Neuronal stem cell (in vitro differentiated cells): ENCODE results near the gene ENOX1.

ENCODE experiments used
- DNase-seq: peaks from one replicate; pipeline ENCODE4 v3.0.0-alpha.2; 2013; ENCODE audit warnings: low spot score
- H2AFZ ChIP-seq: one replicate; pipeline ENCODE4 v1.6.1; 2013; ENCODE audit warnings: mild to moderate bottlenecking, low read length, inconsistent platforms
- H2AK5ac ChIP-seq: 2 replicates; pipeline ENCODE4 v1.6.1; 2013; ENCODE audit warnings: low read depth, mild to moderate bottlenecking, inconsistent platforms, low read length, moderate library complexity, mixed read lengths
- H2BK120ac ChIP-seq: 2 replicates; pipeline ENCODE4 v1.6.1; 2013; ENCODE audit warnings: low read depth, mild to moderate bottlenecking, inconsistent platforms, low read length, moderate library complexity, mixed read lengths
- H2BK12ac ChIP-seq: one replicate; pipeline ENCODE4 v1.6.1; 2013; ENCODE audit warnings: low read length, inconsistent platforms
- H2BK15ac ChIP-seq: 2 replicates; pipeline ENCODE4 v1.6.1; 2013; ENCODE audit warnings: mild to moderate bottlenecking, low read length, inconsistent platforms, mixed read lengths
- H2BK5ac ChIP-seq: one replicate; pipeline ENCODE4 v1.6.1; 2013; ENCODE audit warnings: inconsistent platforms, mild to moderate bottlenecking, low read length, moderate library complexity
- H3K14ac ChIP-seq: one replicate; pipeline ENCODE4 v1.6.1; 2013; ENCODE audit warnings: low read length, inconsistent platforms
- H3K18ac ChIP-seq: 2 replicates; pipeline ENCODE4 v1.6.1; 2013; ENCODE audit warnings: low read length, inconsistent platforms
- H3K23ac ChIP-seq: 2 replicates; pipeline ENCODE4 v1.6.1; 2013; ENCODE audit warnings: low read depth, mild to moderate bottlenecking, mixed read lengths, low read length, inconsistent platforms; ENCODE audit not compliant: poor library complexity
- H3K27ac ChIP-seq: replicated peaks from 3 replicates; pipeline ENCODE4 v1.5.1; 2013; ENCODE audit warnings: low read length, inconsistent platforms
- H3K27me3 ChIP-seq, 3 experiments: 2 replicates each; pipeline ENCODE4 v1.6.1; 2013; ENCODE audit warnings: low read length in 3 of 3, mild to moderate bottlenecking in 2 of 3, inconsistent platforms in 1 of 3, low read depth in 1 of 3, mixed read lengths in 1 of 3, moderate library complexity in 1 of 3; ENCODE audit not compliant: control insufficient read depth in 3 of 3, insufficient read depth in 3 of 3
- H3K36me3 ChIP-seq, 2 donors: replicated peaks in 1 of 2; 2 replicates each; pipeline ENCODE4 v1.6.1; 2013; ENCODE audit warnings: low read length in 2 of 2; ENCODE audit not compliant: control insufficient read depth in 2 of 2, insufficient read depth in 2 of 2
- H3K4ac ChIP-seq: 2 replicates; pipeline ENCODE4 v1.6.1; 2013; ENCODE audit warnings: inconsistent platforms, mild to moderate bottlenecking, low read length, moderate library complexity
- H3K4me1 ChIP-seq, 2 donors: 1 replicate in 1 of 2; 2 replicates in 1 of 2; pipeline ENCODE4 v1.6.1; 2013; ENCODE audit warnings: low read length in 2 of 2, low read depth in 1 of 2; ENCODE audit not compliant: control insufficient read depth in 2 of 2, insufficient read depth in 1 of 2
- H3K4me2 ChIP-seq: one replicate; pipeline ENCODE4 v1.6.1; 2013; ENCODE audit warnings: mild to moderate bottlenecking, low read length, inconsistent platforms; ENCODE audit not compliant: insufficient read depth, poor library complexity, severe bottlenecking
- H3K4me3 ChIP-seq, 2 donors: 2 replicates each; pipeline ENCODE4 v1.5.1; 2013; ENCODE audit warnings: low read length in 2 of 2, mild to moderate bottlenecking in 2 of 2, inconsistent platforms in 1 of 2, moderate library complexity in 1 of 2
- H3K79me1 ChIP-seq: one replicate; pipeline ENCODE4 v1.6.1; 2013; ENCODE audit warnings: low read depth, mild to moderate bottlenecking, inconsistent platforms, low read length, moderate library complexity
- H3K9ac ChIP-seq: one replicate; pipeline ENCODE4 v1.6.1; 2013; ENCODE audit warnings: mild to moderate bottlenecking, low read depth, low read length, inconsistent platforms; ENCODE audit not compliant: poor library complexity
- H3K9me3 ChIP-seq, 2 donors: replicated peaks in 1 of 2; 2 replicates each; pipeline versions ENCODE3 to v1.6.1; 2013; ENCODE audit warnings: low read length in 2 of 2, mild to moderate bottlenecking in 2 of 2, inconsistent platforms in 1 of 2, low read depth in 1 of 2, mixed read lengths in 1 of 2, moderate library complexity in 1 of 2; ENCODE audit not compliant: control insufficient read depth in 2 of 2, insufficient read depth in 1 of 2
- H4K8ac ChIP-seq: one replicate; pipeline ENCODE4 v1.6.1; 2013; ENCODE audit warnings: low read depth, mild to moderate bottlenecking, inconsistent platforms, low read length, moderate library complexity
- H4K91ac ChIP-seq: one replicate; pipeline ENCODE4 v1.6.1; 2013; ENCODE audit warnings: low read length, low read depth, mild to moderate bottlenecking, inconsistent platforms; ENCODE audit not compliant: poor library complexity
- WGBS, 2 donors: extraction: QIAGEN DNeasy Blood & Tissue Kit; methylation state at CpG; one replicate each; pipeline ENCODE4 v1.1.7; 2013; ENCODE audit warnings: missing lambda C conversion rate in 2 of 2, mixed read lengths in 1 of 2; ENCODE audit not compliant: insufficient read length in 2 of 2, insufficient replicate concordance in 1 of 2; ENCODE audit errors: extremely low coverage in 2 of 2; 5-methylcytosine and 5-hydroxymethylcytosine counted together

The ENOX1 gene

DNA sequence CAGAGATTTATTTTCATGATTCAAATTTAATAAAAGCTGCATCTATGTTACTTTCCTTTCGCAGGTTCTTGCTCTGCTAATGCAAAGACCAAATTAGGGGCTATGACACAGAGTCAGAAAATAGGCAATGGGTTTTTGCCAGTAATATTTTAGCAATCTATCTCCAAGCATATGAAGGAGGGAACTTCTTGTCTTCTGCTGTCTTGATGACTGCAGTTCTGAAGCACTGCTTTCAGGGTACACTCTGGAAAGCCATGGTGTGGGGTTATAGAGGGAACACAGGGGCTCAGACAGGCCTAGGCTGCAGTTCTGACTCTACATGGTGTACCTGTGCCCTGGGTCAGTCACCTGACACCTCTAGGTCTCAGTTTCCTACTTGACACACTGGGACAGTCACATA is 500.0 kb downstream of the ENOX1 start:
- Histone ChIP-seq H3K9ac (no peak overlapping the region), H3K4me2 (no peak overlapping the region), H3K4me3 (no peak overlapping the region), H3K18ac (no peak overlapping the region), H2AFZ (no peak overlapping the region), H2BK15ac (no peak overlapping the region), H3K27ac (no peak overlapping the region), H3K4me1 (no peaks in the 10 kb centered on the region), H2BK12ac (no peak overlapping the region), H3K14ac (no peak overlapping the region), H4K8ac (no peak overlapping the region), H2AK5ac (no peak overlapping the region), H2BK5ac (no peak overlapping the region), H4K91ac (no peak overlapping the region), H3K23ac (no peak overlapping the region), H2BK120ac (no peak overlapping the region), H3K79me1 (no peaks in the 10 kb centered on the region), H3K27me3 (no peaks in the 10 kb centered on the region), H3K36me3 (no peaks in the 10 kb centered on the region), H3K9me3 (no peaks in the 10 kb centered on the region), H3K4ac (no peak overlapping the region)
- WGBS, 2 donors = no CpG with 5 or more reads among the region's 1 CpG
- no peak for DNase-seq

GRCh38 chr13:43285933-43286597 is 500.7 kb downstream of the ENOX1 start:
- H3K23ac ChIP-seq = no peak overlapping the region
- no peaks in the 10 kb centered on the region for H3K27me3 ChIP-seq
- H3K79me1 ChIP-seq = no peaks in the 10 kb centered on the region
- no peak overlapping the region for H2AFZ ChIP-seq
- no peak overlapping the region for H2BK120ac ChIP-seq
- no peak overlapping the region for H3K9ac ChIP-seq
- H3K14ac ChIP-seq = no peak overlapping the region
- no peak overlapping the region for H2BK12ac ChIP-seq
- H3K4me1 ChIP-seq = no peaks in the 10 kb centered on the region
- H3K18ac ChIP-seq = no peak overlapping the region
- H3K9me3 ChIP-seq = no peaks in the 10 kb centered on the region
- H2BK5ac ChIP-seq = no peak overlapping the region
- no peak overlapping the region for H3K27ac ChIP-seq
- no CpG with 5 or more reads among the region's 7 CpGs for WGBS, 2 donors
- no peak overlapping the region for H3K4ac ChIP-seq
- no peak overlapping the region for H4K8ac ChIP-seq
- H2BK15ac ChIP-seq = no peak overlapping the region
- no peak overlapping the region for H3K4me2 ChIP-seq
- H3K4me3 ChIP-seq = no peak overlapping the region
- H2AK5ac ChIP-seq = no peak overlapping the region
- no peak for DNase-seq
- H3K36me3 ChIP-seq = no peaks in the 10 kb centered on the region
- H4K91ac ChIP-seq = no peak overlapping the region

DNA sequence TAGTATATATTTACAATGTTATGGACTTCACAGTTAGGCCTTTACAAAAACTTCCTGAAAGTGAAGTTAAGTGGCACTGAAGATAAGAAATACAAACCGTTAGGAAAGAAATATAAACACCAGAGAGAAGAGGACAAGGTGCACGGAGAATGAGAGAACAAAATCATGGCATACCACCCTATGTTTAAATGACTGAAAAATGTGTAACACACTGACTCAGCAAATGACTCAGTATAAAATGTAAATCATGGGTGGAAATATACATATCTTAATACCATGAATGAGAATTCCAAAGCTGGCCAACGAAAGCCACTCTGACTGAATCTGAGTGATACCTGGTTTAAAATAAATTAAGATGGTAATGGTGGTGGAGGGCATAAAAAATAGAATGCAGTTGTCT is 502.6 kb downstream of the ENOX1 start:
- Histone ChIP-seq H3K9me3 (no peaks in the 10 kb centered on the region), H2BK15ac (no peak overlapping the region), H2AFZ (no peak overlapping the region), H4K91ac (no peak overlapping the region), H3K9ac (no peak overlapping the region), H2BK5ac (no peak overlapping the region), H3K79me1 (no peaks in the 10 kb centered on the region), H2AK5ac (no peak overlapping the region), H3K4me1 (no peaks in the 10 kb centered on the region), H2BK120ac (no peak overlapping the region), H3K4me2 (no peak overlapping the region), H3K36me3 (no peaks in the 10 kb centered on the region), H3K27ac (no peak overlapping the region), H3K27me3 (no peaks in the 10 kb centered on the region), H4K8ac (no peak overlapping the region), H3K18ac (no peak overlapping the region), H2BK12ac (no peak overlapping the region), H3K4ac (no peak overlapping the region), H3K23ac (no peak overlapping the region), H3K4me3 (no peak overlapping the region), H3K14ac (no peak overlapping the region)
- WGBS, 2 donors = no CpG with 5 or more reads among the region's 3 CpGs
- no peak for DNase-seq

DNA sequence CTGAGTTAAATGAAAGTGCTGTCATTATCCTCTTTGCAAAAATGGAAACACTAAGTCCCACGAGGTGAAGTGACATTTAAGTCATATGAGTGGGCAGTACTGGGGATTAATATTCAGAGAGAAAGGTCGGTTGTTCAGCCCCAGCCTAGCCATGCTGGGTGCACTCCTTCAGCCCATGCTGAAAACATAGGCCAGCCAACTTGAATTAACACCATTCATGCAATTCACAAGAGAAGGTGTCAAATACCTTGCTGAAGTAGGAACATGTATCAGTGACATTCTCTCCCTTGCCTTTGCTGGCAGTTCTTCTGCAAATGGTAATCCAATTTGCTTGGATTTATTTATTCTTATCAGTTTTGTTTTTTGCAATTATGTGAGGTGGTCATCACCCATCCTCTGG is 507.1 kb downstream of the ENOX1 start:
- Histone ChIP-seq H3K79me1 (no peaks in the 10 kb centered on the region), H4K8ac (no peak overlapping the region), H3K18ac (no peak overlapping the region), H2AFZ (no peak overlapping the region), H3K36me3 (no peaks in the 10 kb centered on the region), H3K23ac (no peak overlapping the region), H3K4ac (no peak overlapping the region), H3K4me3 (no peak overlapping the region), H3K4me1 (peaks cover 2 to 12% of the 10 kb centered on the region in 2 donors), H2BK15ac (no peak overlapping the region), H4K91ac (no peak overlapping the region), H3K27me3 (no peaks in the 10 kb centered on the region), H3K4me2 (no peak overlapping the region), H2BK12ac (no peak overlapping the region), H3K27ac (no peak overlapping the region), H2BK5ac (no peak overlapping the region), H3K9me3 (no peaks in the 10 kb centered on the region), H3K9ac (no peak overlapping the region), H2BK120ac (no peak overlapping the region), H3K14ac (no peak overlapping the region), H2AK5ac (no peak overlapping the region)
- DNase-seq = no peak
- WGBS, 2 donors = no CpG with 5 or more reads among the region's 2 CpGs
